Effector memory CD4-positive, alpha-beta T cell (primary cell): ENCODE measurements around the gene CNTN6.

Experiments used
- DNase-seq, 3 donors: peaks; one replicate each; pipeline ENCODE4 v3.0.0-alpha.2; 2020
- H3K27ac ChIP-seq: 2 replicates; pipeline ENCODE4 v1.7.0; 2013; ENCODE audit warnings: mild to moderate bottlenecking, low read length, moderate library complexity; ENCODE audit not compliant: insufficient read depth, poor library complexity, severe bottlenecking
- H3K27me3 ChIP-seq: replicated peaks from 2 replicates; pipeline ENCODE4 v1.7.0; 2013; ENCODE audit warnings: mild to moderate bottlenecking, low read length; ENCODE audit not compliant: insufficient read depth, control insufficient read depth, poor library complexity, severe bottlenecking
- H3K36me3 ChIP-seq: 2 replicates; pipeline ENCODE4 v1.7.0; 2013; ENCODE audit warnings: mild to moderate bottlenecking, low read length, moderate library complexity; ENCODE audit not compliant: control insufficient read depth, insufficient read depth
- H3K4me1 ChIP-seq: 2 replicates; pipeline ENCODE4 v1.7.0; 2013; ENCODE audit warnings: low read length, mild to moderate bottlenecking; ENCODE audit not compliant: control insufficient read depth, insufficient read depth, poor library complexity, severe bottlenecking
- H3K4me3 ChIP-seq: 2 replicates; pipeline ENCODE4 v1.7.0; 2013; ENCODE audit warnings: low read length, low read depth, mild to moderate bottlenecking; ENCODE audit not compliant: insufficient read depth, poor library complexity, severe bottlenecking
- H3K9me3 ChIP-seq: 2 replicates; pipeline ENCODE4 v1.7.0; 2013; ENCODE audit warnings: mild to moderate bottlenecking, low read length, moderate library complexity; ENCODE audit not compliant: control insufficient read depth

Gene CNTN6

DNA sequence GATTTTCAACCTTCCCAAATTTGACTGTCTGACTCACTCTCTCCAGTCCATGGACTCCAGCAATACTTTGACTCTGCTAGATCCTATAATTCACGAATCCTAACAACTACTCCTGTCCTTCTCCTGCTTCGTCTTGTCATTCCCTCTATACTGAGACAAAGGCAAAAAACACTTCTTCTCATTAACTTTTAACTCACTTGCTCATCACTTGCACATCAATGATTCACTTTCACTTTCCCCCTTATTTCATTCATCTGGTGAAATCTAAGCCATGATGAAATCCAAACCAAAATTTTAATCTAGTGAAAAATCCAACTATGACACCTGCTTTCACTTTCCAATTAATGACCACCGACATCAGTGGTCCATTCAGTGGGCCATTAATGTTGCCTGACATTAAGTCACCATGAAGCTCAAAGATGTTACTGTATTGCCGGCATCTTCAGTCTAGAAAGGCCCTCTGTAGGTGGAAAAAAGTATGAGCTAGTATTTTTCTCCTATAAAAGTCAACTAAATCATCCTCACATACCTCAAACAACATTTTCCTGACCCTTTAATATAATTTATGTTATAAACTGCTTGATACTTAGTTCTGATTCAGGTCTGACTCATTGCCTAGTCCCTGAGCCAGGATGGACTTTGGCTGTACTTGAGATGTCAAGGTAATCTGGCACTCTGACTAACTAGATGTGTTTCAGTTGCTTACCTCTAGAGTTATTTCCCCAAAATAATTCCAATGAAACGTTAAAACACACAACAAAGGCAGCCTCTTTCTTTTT, 158.6 kb downstream of the CNTN6 start:
- Histone ChIP-seq H3K36me3 (no peaks in the 10 kb centered on the region), H3K4me1 (no peaks in the 10 kb centered on the region), H3K27me3 (no peaks in the 10 kb centered on the region), H3K27ac (no peak overlapping the region), H3K9me3 (no peaks in the 10 kb centered on the region), H3K4me3 (no peak overlapping the region)
- DNase-seq = no peak

DNA sequence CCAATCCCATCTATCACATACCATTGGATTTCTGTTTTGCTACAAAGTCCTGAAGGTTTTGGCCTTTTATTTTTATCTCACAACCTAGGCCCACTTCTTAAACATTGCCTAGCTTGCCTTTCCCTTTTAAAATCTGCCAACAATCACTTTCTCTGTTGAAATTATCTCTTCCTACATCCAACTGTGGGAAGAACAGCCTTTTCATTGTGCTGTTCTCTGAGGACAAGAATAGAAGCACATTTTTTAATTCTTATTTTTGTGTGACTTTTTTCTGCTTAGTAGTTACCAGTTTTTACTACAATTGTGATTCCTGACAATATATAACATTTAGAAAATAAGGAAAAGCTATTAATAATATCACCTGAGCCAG, 159.2 kb downstream of the CNTN6 start:
- DNase-seq = no peak
- Histone ChIP-seq H3K36me3 (no peaks in the 10 kb centered on the region), H3K4me1 (no peaks in the 10 kb centered on the region), H3K4me3 (no peak overlapping the region), H3K27ac (no peak overlapping the region), H3K9me3 (no peaks in the 10 kb centered on the region), H3K27me3 (no peaks in the 10 kb centered on the region)

DNA sequence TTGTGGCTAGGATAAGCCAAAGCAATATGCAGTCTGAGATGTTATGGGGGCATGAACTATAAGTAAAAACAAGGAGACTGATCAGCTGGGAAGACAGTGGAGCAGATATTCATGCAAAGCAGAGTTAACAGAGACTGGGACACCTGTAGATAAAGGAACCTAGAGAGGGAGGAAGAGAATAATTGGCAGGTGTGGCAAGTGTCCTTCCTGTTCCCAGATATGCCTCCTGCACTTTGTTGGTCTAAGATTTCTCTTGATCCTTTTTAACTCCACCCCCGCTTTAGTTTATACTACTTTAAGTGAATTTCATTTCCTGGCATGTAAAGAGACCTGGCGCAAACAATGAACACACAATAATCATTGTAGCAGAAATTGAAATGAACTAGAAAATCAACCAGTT, 169.4 kb downstream of the CNTN6 start:
- no peaks in the 10 kb centered on the region for H3K36me3 ChIP-seq
- H3K4me3 ChIP-seq = no peak overlapping the region
- H3K27me3 ChIP-seq = no peaks in the 10 kb centered on the region
- no peaks in the 10 kb centered on the region for H3K4me1 ChIP-seq
- DNase-seq = no peak
- no peaks in the 10 kb centered on the region for H3K9me3 ChIP-seq
- no peak overlapping the region for H3K27ac ChIP-seq

DNA sequence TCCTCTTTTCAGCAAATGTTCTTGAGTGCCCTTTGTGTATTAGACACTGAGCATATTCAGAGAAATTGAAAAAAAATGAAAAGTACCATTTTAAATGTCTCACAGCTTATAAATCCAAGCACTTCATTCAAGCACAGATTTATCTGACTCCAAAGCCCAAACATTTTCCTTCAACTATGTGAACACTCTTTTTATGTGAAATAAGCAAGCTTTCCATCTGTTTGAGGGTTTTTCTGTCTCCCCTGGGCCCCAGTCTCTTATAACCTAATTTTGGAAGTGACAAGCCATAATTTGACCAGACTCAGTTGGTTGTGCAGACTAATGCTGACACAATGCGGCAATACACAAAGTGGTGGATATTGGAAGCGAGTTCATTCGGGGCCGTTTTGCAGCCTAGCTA, 170.3 kb downstream of the CNTN6 start:
- Histone ChIP-seq H3K27ac (no peak overlapping the region), H3K4me1 (no peaks in the 10 kb centered on the region), H3K4me3 (no peak overlapping the region), H3K27me3 (no peaks in the 10 kb centered on the region), H3K36me3 (no peaks in the 10 kb centered on the region), H3K9me3 (no peaks in the 10 kb centered on the region)
- no peak for DNase-seq

DNA sequence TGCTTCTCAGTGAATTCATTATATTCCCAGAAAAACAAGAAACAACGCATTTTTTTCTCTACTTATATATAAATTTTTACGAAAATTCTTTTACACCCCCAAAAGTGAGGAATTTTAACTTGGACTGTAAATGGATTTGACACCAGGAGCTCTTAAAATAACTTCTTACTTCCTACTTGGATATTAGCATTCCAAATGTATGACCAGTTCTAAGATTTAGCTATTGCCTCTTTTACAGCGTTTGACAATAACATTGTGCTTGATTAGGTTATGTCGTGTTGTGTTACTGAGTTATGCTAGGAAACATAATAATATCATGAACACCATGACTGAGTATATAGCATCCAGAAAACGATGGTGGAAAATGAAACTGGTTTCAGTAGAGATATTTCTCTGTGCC, 177.0 kb downstream of the CNTN6 start:
- H3K36me3 ChIP-seq = no peaks in the 10 kb centered on the region
- no peaks in the 10 kb centered on the region for H3K27me3 ChIP-seq
- no peak overlapping the region for H3K27ac ChIP-seq
- H3K4me3 ChIP-seq = no peak overlapping the region
- no peaks in the 10 kb centered on the region for H3K9me3 ChIP-seq
- DNase-seq = no peak
- H3K4me1 ChIP-seq = no peaks in the 10 kb centered on the region

DNA sequence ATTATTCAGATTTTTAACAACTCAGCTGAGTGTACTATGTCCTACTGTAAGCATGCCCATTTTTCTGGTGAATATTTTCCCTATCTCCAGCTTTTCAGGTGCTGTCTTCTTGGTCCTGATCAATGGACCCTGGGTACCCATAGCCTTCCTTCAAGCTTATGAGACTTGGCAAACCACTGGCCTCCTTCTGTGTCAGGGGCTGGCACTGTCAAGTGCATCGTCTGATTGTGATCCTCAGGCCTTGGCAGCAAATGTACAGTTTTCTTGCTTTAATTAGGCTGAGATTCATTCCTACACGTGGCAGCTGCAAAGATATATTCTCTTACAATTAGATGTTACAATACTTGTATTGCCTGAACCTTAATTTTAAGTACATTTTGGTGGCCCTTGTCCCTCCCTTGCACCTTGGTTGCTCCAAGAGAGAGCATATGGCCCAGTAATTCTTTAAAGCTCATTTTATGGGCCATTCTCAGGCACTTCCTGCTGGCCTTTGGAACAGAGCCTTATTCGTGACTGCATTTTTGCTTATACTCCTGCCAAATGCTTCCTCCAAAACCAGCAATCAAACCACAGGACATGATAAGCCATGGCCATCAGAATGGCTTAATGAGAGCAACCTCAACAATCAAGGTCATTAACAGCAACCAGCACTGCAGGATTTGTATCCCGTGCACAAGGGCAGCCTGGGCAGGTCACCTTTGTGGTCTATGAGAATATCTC, 179.9 kb downstream of the CNTN6 start:
- no peaks in the 10 kb centered on the region for H3K9me3 ChIP-seq
- DNase-seq = no peak
- H3K27me3 ChIP-seq = no peaks in the 10 kb centered on the region
- no peaks in the 10 kb centered on the region for H3K36me3 ChIP-seq
- no peak overlapping the region for H3K27ac ChIP-seq
- no peak overlapping the region for H3K4me3 ChIP-seq
- no peaks in the 10 kb centered on the region for H3K4me1 ChIP-seq

DNA sequence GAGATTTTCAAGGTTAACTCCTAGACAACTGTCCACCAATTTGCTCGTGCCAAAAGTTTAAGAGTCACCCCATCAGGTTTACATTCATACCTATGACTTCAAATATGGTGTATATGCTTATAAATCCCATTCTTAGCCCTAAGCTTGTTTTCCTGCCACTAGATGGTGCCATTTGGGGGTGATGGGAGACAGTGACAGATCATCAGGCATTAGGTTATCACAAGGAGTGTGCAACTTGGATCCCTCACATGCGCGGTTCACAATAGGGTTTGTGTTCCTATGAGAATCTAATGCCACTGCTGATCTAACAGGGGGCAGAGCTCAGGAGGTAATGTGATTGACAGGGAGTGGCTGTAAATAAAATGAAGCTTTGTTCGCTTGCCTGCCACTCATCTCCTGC, 182.7 kb downstream of the CNTN6 start:
- no peaks in the 10 kb centered on the region for H3K36me3 ChIP-seq
- H3K4me3 ChIP-seq = no peak overlapping the region
- no peak for DNase-seq
- no peaks in the 10 kb centered on the region for H3K27me3 ChIP-seq
- no peaks in the 10 kb centered on the region for H3K9me3 ChIP-seq
- H3K27ac ChIP-seq = no peak overlapping the region
- no peaks in the 10 kb centered on the region for H3K4me1 ChIP-seq

DNA sequence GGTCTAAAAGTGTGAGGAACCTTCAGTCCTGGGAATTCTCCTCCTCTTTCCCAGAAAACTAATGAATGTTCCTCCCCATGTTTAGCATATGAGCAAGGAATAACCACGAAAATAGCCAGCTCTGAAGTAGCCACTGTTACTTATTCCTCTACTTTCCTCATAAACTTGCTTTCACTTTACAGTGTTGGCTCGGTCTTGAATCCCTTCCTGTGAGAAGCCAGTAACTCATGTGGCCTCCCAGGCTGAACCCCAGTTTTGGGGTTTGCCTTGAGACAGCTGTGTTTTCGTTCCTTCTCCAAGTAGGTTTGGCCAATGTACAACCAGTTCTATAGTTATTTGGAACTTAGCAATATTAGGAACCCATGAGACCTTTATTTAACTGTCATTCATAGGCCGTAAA, 195.0 kb downstream of the CNTN6 start:
- no peaks in the 10 kb centered on the region for H3K4me1 ChIP-seq
- no peaks in the 10 kb centered on the region for H3K9me3 ChIP-seq
- DNase-seq = no peak
- H3K27ac ChIP-seq = no peak overlapping the region
- no peak overlapping the region for H3K4me3 ChIP-seq
- no peaks in the 10 kb centered on the region for H3K36me3 ChIP-seq
- no peaks in the 10 kb centered on the region for H3K27me3 ChIP-seq

DNA sequence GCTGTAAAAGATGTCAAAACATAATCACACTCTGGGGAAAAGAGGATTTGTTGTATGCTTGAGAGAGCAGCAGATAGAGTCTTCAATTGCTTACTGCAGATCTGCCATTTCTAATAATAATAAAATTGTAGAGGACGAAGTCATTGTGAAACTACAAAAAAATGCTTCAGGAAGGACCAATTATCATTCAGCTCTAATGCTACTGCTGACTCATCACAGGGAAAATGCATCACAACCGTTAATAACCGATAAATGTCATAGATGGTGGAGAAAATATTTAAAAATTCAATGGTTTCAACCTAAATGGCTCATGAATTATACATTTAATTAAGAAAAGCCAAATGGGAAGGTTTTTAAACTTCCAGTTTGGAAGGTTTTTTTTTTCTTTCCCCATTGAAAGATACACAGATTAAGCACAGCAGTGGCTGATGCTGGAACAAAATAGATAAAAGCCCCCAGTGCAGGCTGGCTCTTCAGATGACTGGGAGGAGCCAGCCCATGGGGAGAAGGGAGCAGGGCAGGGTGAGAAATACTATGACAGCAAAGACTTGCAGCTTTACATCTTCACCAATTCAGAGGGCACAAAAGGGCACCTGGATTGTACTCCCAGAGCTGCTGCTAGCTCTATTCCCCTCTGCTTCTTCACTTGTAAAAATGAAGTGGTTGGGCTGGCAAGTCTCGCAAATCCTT, 196.1 kb downstream of the CNTN6 start:
- no peak for DNase-seq
- H3K4me3 ChIP-seq = no peak overlapping the region
- no peaks in the 10 kb centered on the region for H3K4me1 ChIP-seq
- H3K27me3 ChIP-seq = no peaks in the 10 kb centered on the region
- no peaks in the 10 kb centered on the region for H3K9me3 ChIP-seq
- H3K27ac ChIP-seq = no peak overlapping the region
- no peaks in the 10 kb centered on the region for H3K36me3 ChIP-seq

DNA sequence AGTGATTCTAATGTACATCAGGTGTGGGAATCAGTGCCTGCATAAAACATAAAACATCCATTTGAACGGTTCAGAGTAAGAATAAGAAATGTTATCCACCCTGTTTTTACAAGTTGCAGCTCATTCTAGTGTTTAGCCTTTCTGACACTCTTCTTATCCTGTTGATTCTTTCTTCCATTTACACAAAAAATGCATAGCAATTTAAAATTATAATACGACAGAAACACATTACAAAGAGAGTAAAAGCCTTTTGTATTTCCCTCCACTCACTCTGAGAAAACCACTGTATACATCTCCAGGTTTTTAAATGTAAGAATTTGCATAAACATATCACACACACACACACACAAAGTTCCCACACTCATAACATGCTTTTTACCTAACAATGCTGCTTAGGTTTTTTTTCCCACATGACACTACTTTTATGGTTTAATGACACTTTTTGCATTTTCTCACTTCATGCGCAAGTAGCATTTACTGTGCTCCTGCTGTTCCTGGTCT, 199.8 kb downstream of the CNTN6 start:
- Histone ChIP-seq H3K9me3 (no peaks in the 10 kb centered on the region), H3K4me3 (no peak overlapping the region), H3K27ac (no peak overlapping the region), H3K36me3 (no peaks in the 10 kb centered on the region), H3K27me3 (no peaks in the 10 kb centered on the region), H3K4me1 (no peaks in the 10 kb centered on the region)
- DNase-seq = no peak
